ENCODE results near the gene NSD2.
A peak's percentile ranks its signal among the peaks of the same experiment; 100 is the strongest.
"Not testable (repeated sequence)": the region's sequence is repeated elsewhere in the genome, so short reads cannot be mapped to it uniquely, and the experiment has no call there.

The NSD2 gene

DNA sequence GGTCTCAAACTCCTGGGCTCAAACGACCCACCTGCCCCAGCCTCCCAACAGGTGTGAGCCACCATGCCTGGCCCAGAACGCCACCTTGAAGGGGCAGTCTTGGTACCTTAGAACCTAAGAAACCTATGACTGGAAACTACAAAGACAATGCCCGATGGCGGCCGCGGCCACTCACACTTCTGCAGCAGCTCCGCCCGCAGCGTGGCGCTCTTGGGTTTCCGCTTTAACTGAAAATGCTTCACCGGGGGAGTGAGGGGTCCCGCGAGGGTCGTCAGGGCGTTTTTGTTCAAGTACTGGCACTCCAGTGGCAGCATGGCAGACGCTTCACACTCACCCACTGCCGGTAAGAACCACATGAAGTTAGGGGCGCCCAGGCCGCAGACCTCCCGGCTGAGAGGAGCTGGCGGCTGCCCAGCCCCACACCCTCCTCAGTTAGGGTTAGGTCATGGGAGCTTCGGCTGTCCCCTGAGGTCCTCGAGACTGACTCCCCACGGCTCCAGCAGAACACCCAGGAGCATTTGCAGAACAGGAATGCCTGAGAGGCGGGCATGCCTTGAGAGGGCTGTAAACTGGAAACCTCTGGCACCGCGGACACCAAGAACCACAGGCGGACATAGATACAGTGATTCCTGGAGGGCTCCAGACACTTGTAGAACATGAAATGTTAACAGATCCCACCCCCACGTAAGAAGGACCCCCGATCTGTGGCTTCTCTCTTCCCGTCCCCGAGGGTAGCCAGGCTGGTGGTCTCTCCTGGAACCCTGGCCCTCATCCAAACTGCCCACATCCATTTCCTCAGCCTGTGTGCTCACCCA lies 118.5 kb downstream of the NSD2 start:
- DNase-seq: no peak

DNA sequence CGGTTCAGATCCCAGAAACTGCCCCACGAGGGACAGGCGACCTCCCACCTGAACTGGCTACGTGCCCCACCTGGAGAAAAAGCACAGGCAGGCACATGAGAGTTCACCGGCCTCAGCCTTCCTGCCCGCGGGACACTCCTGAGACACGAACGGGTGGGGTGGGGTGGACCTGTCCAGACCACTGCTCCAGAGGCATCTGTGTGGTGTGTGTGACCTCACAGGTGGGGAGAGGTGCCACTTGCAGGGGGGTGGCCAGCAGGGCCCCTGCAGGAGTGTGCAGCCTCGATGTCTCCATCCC lies 119.1 kb downstream of the NSD2 start:
- DNase-seq: no peak

DNA sequence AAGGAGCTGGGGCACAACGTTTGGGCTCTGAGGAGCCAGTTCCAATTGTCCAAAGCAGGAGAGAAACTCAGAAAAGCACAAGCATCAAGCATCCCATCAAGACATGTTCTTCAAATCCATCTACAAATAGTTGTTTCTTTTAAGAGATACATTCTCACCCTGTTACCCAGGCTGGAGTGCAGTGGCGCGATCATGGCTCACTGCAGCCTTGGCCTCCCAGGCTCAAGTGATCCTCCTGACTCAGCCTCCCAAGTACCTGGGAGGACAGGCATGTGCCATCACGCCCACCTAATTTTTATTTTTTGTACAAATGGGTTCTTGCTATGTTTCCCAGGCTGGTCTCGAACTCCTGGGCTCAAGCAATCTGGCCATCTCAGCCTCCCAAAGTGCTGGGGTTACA lies 119.5 kb downstream of the NSD2 start:
- no peak for DNase-seq

DNA sequence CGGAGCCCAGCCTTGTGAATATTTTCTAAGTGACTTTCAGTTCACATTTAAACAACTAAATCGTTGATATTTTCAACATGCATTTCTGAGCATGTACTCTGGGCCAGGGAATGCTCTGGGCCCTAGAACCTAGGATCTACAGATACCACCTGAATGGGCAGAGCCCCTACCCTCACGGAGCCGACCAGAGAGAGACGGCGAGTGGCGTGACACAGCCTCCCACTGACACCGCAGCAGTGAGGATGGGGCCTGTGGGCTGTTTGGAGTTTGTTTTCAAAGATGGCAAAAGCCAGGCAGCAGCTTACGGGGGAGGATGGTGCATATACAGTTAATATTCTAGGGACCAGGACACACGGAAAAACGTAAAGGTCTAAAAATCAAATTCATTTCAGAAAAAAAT lies 119.9 kb downstream of the NSD2 start:
- no peak for DNase-seq

DNA sequence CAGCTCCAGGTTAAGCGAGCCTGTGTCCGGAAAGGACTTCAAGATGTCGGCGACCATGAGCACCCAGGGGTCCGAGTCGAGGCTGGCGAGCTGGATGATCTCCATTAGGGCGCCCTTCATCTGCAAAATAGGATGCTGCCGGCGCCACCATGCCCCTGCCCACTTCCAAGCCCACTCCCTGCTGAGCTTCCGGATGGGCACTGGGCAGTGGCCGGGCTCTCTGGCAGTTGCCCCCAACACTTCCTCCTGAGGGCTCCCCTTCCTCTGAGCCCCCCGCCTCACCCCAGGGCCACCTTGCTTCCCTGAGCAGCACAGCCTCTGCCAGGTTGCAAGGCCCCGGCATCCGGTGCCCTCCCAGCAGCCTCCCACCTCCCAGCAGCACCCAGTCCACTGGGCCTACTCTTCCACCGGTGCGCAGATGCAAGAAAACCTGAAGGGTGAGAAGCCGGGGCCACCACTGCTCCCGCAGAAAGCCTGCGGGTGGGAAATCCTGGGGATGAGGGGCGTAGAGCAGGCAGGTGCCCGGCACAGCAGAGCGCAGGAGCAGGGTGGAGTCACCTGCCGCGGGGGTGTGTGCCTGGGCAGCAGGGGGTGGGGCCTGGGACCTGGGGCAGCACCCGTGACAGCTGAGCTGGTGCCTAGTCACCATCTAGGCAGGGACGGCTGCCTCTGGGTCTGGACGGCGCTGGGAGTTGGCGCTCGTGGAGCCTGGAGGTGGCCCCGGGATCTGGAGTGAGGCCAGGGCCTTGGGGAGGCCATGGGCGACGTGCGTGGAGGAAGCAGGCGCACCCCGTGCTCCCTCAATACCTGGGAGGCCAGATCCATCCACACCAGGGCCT lies 120.6 kb downstream of the NSD2 start:
- no peak for DNase-seq

DNA sequence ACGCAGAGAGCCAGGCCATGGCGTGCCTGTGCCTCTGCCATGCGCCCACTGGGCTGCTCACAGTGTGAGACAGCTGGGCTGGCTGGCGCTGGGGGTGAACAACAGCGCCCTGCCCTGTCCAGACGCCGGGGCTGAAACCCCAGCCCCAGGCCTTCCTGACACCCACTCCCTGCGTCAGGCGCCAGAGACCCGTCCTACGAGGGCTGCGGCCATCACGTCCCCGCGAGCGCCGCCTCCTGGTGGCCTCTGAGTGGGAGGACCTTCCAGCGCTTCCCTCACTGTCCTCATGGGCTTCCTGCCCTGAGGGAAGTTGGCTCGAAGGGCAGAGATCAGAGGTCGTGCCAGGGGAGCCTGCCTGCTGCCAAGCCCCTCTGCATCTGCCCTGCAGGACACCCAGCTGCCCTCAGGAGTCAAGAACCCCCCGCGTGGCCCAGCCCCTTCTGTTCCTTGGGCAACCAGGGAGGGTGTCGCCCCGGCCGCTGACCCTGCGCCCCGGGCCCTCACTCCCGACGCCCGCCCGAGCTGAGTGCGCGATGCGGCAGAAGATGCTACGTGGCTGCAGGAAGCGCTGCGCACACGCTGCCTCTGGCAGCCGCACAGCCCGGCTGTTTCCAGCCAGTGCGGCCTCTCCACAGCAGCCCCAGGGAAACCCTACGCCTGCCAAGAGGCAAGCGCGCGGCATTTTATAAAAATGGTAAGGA lies 121.4 kb downstream of the NSD2 start:
- no peak for DNase-seq

DNA sequence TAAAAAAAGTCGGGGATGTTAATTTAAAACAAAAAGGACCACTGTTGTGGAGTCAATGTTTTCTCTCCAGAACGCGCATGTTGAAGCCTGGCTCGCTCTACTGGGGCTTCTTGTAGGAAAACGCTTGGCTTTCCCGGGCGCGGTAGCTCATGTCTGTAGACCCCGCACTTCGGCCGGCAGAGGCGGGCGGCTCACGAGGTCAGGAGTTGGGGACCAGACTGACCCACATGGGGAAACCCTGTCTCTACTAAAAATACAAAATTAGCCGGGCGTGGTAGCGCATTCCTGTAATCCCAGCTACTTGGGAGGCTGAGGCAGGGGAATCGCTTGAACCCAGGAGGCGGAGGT lies 122.0 kb downstream of the NSD2 start:
- DNase-seq: no peak

DNA sequence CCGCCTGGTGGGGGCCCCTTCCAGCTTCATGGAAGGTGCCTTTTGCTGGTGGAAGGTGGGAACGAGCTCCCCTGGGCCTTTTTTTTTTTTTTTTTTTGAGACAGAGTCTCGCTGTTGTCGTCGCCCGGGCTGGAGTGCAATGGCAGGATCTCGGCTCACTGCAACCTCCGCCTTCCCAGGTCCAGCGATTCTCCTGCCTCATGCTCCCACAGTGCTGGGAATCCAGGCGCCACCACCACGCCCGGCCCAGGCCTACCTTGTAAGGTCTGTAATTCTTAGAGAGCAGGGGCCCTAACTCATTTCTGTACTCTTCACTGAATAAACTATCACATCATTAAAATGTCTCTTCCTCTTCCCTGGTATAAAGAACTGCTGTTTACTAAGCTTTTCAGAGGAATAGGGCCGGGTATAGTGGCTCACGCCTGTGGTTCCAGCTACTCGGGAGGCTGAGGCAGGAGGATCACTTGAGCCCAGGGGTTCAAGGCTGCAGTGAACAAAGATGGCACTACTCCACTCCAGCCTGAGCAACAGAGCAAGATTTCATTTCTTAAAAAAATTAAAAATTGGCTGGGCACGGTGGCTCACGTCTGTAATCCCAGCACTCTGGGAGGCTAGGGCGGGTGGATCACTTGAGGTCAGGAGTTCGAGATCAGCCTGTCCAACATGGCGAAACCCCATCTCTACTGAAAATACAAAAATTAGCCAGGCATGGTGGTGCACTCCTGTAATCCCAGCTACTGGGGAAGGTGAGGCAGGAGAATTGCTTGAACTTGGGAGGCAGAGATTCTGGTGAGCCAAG lies 122.7 kb downstream of the NSD2 start:
- not testable (repeated sequence) for DNase-seq

DNA sequence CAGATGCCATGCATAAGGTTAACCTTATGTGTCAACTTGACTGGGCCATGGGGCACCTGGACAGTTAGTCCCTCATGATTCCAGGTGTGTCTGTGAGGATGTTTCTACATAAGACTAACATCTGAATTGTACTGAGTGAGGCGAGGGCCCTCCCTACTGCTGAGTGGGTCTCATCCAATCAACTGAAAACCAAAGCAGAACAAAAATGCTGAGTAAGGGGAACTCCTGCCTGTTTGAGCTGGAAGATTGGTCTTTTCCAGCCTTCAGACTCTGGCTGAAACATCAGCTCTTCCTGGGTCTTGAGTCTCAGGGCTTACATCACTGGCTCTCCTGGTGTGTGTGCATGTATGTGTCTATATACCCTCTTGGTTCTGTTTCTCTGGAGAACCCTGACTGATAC lies 123.7 kb downstream of the NSD2 start:
- no peak for DNase-seq

DNA sequence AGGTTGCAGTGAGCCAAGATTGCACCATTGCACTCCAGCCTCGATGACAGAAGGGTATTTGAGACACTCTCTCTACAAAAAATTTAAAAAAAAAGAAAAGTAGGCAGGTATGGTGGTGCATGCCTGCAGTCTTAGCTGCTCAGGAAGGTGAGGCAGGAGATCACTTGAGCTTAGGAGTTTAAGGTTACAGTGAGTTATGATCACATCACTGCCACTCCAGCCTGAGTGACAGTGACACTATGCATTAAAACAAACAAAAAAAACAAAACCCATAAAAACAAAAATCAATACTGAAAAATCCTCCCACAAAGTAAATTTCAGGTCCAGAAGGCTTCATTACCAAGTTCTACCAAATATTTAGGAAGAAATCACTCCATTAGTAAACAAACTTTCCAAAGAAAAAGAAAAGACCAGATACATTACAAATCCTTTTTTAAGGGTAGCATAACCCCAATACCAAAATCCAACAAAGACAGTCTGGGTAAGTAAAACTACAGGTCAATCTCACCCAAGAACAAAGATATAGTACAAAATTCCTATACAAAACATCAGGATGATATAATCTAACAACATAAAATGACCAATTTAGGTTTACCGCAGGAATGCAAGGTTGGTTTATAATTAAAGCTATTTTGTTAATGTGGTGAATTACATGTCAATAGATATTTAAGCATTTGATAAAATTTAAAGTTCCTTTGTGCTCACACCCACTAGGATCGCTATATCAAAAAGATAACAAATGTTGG lies 125.8 kb downstream of the NSD2 start:
- no peak for DNase-seq

DNA sequence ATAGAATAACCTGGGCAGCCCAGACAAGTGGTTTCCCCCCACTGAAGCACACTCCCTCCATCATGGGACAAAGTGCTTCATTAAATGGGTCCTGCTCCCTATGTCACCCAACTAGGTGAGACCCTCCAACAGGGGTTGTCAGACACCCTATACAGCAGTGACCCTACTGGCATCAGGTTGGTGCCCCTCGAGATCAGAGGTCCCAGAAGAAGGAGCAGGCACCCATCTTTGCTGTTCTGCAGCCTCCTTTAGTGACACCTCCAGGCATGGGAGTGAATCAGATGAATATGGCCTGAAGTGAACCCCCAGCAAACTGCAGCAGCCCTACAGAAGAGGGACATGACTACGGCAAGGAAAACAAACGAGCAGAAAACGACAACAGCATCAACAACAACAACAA lies 126.5 kb downstream of the NSD2 start:
- DNase-seq: no peak

DNA sequence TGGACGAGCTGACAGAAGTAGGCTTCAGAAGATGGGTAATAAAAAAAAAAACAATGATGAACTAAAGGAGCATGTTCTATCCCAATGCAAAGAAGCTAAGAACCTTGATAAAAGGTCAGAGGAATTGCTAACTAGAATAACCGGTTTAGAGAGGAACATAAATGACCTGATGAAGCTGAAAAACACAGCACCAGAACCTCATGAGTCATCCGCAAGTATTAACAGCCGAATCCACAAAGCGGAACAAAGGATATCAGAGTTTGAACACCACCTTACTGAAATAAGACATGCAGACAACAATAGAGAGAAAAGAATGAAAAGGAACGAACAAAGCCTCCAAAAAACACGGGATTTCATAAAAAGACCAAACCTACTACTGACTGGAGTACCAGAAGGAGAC lies 127.1 kb downstream of the NSD2 start:
- DNase-seq: no peak

DNA sequence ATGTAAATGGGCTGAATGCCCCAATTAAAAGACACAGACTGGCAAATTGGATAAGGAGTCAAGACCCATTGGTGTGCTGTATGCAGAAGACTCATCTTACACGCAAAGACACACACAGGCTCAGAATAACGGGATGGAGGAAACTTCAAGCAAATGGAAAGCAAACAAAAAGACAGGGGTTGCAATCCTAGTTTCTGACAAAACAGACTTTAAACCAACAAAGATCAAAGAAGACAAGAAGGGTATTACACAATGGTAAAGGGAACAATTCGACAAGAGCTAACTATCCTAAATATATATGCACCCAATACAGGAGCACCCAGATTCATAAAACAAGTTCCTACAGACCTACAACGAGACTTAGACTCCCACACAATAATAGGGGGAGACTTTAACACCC lies 128.1 kb downstream of the NSD2 start:
- not testable (repeated sequence) for DNase-seq

DNA sequence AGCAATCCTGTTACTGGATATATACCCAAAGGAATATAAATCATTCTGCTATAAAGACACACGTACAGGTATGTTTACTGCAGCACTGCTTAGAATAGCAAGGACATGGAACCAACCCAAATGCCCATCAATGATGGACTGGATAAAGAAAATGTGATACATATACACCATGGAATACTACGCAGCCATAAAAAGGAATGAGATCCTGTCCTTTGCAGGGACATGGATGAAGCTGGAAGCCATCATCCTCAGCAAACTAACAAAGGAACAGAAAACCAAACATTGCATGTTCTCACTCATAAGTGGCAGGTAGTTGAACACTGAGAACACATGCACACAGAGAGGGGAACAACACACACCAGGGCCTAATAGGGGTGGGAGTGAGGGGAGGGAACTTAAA lies 132.2 kb downstream of the NSD2 start:
- not testable (repeated sequence) for DNase-seq

DNA sequence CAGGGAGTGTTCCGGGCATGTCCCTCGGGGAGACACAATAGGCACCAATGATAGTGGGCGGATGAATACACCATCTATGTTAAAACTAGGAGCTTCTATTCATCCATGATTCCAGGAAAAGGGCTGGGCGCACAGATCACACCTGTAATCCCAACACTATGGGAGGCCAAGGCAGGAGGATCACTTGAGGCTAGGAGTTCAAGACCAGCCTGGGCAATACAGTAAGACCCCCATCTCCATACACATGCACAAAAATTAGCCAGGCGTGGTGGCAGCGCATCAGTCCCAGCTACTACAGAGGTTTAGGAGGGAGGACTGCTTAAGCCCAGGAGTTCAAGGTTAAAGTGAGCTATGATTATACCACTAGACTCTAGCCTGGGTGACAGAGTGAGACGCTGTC lies 135.2 kb downstream of the NSD2 start:
- no peak for DNase-seq

DNA sequence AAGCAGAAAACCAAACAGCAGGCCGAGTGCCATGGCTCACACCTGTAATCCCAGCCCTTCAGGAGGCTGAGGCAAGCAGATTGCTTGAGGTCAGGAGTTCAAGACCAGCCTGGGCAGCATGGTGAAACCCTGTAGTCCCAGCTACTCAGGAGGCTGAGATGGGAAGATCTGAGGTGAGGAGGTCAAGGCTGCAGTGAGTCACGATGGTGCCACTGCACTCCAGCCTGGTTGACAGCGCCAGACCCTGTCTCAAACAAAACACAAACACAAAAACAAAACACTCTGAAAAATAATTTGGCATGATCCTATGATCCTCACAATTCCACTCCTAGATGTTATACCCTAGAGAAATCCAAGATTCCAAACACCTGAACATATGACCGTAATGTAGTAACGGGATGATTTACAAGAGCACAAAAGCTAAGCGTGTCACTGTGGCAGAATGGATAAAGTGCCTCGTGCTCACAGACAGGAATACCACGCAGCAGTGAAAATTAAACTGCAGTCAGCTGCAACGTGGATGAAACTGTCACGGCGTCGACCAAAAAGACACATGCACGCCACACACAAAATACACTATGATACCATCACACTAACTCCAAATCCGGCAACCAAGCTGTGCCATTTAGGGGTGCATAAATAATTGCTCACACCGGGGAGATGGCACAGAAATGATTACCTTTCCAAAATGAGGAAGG lies 135.9 kb downstream of the NSD2 start:
- DNase-seq: no peak

DNA sequence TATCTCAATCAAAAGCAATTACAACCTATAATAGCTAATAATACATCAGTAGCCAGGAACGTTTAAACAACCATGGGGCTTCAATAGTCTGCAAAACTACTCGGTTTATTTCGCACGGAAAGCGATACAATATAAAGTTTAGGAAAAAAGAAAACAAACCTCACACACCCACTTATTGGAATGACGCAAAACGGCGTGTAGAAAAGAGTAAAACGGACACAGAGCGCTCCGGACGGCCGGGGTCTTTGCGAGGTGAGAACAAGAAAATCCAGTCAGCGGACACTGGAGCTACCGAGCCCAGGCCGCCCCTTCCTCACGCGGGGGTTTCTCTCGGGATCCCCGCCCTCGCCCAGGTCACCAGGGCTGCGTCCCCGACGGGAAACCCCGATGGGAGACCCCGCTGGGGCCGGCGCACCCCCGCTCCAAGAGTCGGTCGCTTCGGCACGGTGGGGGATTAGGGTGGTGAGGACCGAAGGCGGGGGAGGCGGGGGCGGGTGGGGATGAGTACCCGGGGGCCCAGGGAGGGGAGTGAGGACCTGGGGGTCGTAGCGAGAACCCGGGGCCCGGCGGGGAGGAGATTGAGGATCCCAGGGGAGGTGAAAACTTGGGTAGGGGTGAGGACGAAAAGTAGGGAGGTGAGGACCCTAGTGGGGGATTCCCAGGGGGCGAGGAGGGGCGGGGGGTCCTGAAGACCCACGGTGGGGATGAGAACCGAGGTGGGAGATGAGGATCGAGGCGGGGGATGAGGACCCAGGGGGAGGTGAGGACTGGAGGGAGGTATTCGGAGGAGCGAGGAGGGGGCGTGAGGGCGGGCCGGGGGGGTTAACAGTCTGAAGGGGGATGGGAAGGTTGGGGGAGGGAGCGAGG lies 136.8 kb downstream of the NSD2 start:
- no peak for DNase-seq

DNA sequence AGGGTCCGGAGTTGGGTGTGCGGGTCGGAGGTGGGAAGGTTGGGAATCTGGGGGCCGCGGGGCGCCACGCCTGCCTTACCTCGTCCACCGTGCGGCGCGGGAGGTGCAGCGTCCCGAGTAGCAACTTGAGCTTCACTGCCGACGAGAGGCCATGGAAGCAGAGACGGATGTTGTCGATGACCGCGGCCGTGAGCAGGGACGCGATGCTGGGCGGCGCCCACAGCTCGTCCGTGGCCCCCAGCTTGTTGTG lies 137.4 kb downstream of the NSD2 start:
- no peak for DNase-seq

DNA sequence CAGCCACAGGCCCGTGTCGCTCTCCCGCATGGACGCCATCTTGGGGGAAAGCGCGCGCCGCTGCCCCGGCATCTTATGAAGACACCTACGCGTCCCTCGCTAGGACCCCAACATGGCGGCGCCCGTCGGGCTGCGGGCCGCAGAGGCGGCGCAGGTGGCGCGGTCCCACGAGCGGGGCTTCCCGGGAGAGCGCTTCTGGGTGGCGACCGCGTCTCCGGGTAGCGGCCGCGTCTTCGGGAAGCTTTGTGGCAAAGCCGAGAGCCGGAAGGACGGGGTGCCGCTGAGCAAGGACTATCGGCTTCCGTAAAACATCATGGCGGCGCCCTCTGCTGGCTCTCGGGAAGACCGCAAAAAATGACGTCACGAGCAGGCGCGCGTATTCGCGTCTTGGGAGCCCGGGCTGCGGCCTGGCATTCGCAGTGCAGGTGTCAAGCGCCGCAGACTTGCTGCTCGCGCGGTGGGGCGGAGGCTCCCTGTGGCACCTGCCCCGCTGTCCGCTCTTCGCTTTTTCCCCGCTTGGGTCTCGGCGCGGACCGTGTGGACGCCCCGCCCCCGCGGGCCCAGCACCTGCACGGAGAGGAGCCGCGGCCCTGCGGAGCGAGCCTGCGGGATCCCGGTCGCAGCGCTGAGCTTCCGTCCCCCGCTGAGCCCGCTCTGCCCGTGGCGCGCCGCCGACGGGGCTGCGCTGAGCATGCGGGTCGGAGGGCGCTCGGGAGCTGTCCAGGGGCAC lies 137.9 kb downstream of the NSD2 start, which contains the start of gene NELFA:
Gene NELFA, minus strand, starts transcription at position 54 of the 730 bp plus-strand sequence. Its CDS starts 15 bp downstream, at position 39.
- peak; percentile 59 for DNase-seq

DNA sequence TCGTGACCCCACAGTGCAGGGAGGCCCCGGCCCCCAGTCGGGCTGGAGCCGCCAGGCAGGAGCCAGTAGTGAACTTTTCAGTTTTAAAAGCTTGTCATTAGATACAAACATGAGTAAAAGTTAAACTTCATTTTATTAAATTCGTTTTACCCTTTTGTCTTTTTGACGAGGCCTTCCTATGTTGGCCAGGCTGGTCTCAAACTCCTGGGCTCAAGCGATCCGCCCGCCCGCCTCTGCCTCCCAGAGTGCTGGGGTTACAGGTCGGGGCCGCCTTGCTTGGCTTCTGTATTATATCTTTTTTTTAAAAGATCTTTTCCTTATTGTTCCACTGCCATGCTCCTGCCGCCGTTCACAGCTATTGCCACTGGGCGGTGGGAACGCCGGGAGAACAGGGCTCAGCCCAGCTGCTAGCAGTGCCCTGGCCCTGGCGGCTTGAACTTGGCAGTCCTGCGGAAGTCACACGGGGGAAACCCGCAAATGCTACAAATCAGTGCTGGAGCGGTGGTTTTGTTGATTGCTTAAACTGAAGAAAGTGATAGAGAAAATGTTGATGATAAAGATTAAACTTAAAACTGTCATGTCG lies 138.5 kb downstream of the NSD2 start:
- DNase-seq: no peak

Measured in NCI-H1417 treated with DMSO at 0.1 percent for 48 hours (cell line).